Endodermal cell (in vitro differentiated cells): ENCODE data around the gene CYP1A1. TPM values are rescaled to one million over a fixed set of nuclear protein-coding genes. Genes with fewer than 3 reads are reported as not detected.

Experiments
- DNase-seq: peaks from one replicate; pipeline ENCODE4 v3.0.0-alpha.2; 2017
- H3K27ac ChIP-seq: 2 replicates; pipeline ENCODE4 v1.5.1; 2013; ENCODE audit warnings: mild to moderate bottlenecking, low read depth, low read length, moderate library complexity
- H3K27me3 ChIP-seq: 2 replicates; pipeline ENCODE4 v1.6.1; 2013; ENCODE audit warnings: mild to moderate bottlenecking, low read length, moderate library complexity; ENCODE audit not compliant: insufficient read depth, control insufficient read depth, poor library complexity, severe bottlenecking
- H3K36me3 ChIP-seq: 2 replicates; pipeline ENCODE4 v1.7.0; 2013; ENCODE audit warnings: mild to moderate bottlenecking, low read length, moderate library complexity; ENCODE audit not compliant: control insufficient read depth, insufficient read depth
- H3K4me1 ChIP-seq: one replicate; pipeline ENCODE4 v1.7.0; 2013; ENCODE audit warnings: low read length; ENCODE audit not compliant: control insufficient read depth, insufficient read depth
- H3K4me3 ChIP-seq: 2 replicates; pipeline ENCODE4 v1.5.1; 2013; ENCODE audit warnings: mild to moderate bottlenecking, low read length, moderate library complexity
- H3K9ac ChIP-seq: 2 replicates; pipeline ENCODE4 v1.6.1; 2013; ENCODE audit warnings: mild to moderate bottlenecking, low read length, moderate library complexity; ENCODE audit not compliant: poor library complexity, severe bottlenecking; ENCODE audit errors: extremely low read depth
- H3K9me3 ChIP-seq: 2 replicates; pipeline ENCODE4 v1.6.1; 2013; ENCODE audit warnings: mild to moderate bottlenecking, low read length, moderate library complexity; ENCODE audit not compliant: control insufficient read depth
- H3K27ac Mint-ChIP-seq: 2 replicates; pipeline ENCODE4 v1.8.0; 2020; ENCODE audit warnings: mixed read lengths
- H3K27me3 Mint-ChIP-seq: 2 replicates; pipeline ENCODE4 v1.8.0; 2021; ENCODE audit warnings: mild to moderate bottlenecking, mixed read lengths; ENCODE audit not compliant: insufficient read depth
- H3K36me3 Mint-ChIP-seq: 2 replicates; pipeline ENCODE4 v1.8.0; 2020; ENCODE audit warnings: low read depth, mixed read lengths
- H3K4me1 Mint-ChIP-seq: 2 replicates; pipeline ENCODE4 v1.8.0; 2020; ENCODE audit warnings: mixed read lengths
- H3K4me3 Mint-ChIP-seq: 2 replicates; pipeline ENCODE4 v1.8.0; 2020; ENCODE audit warnings: mild to moderate bottlenecking, moderate library complexity, mixed read lengths
- H3K9me3 Mint-ChIP-seq: 2 replicates; pipeline ENCODE4 v1.8.0; 2020; ENCODE audit warnings: mild to moderate bottlenecking, mixed read lengths
- CTCF ChIP-seq: fragments of 200-600 bp; sonication (generic); conservative IDR thresholded peaks from 2 replicates; pipeline ENCODE4 v1.5.0; 2021; ENCODE audit warnings: antibody characterized with exemption, mild to moderate bottlenecking
- WGBS, 2 experiments: methylation state at CpG; one replicate each; pipeline versions ENCODE4 v1.1.5 to v1.1.7; 2013; ENCODE audit warnings: missing lambda C conversion rate in 2 of 2, mixed read lengths in 1 of 2; ENCODE audit not compliant: insufficient coverage in 1 of 2, insufficient read length in 1 of 2; 5-methylcytosine and 5-hydroxymethylcytosine counted together
- total RNA-seq, 2 donors: library from RNA; stranded (reverse); fragmentation: NEBNext Ultra II Directional in 1 of 2; extraction: Animal tissue kit (Norgen Biotek cat#: 25700) in 1 of 2; gene quantifications; 2 replicates in 1 of 2; 3 replicates in 1 of 2; pipeline ENCODE4 v1.2.1, GENCODE V29; 2021

CYP1A1 gene
- total RNA-seq, 2 donors from 2014 or later: not detected

DNA sequence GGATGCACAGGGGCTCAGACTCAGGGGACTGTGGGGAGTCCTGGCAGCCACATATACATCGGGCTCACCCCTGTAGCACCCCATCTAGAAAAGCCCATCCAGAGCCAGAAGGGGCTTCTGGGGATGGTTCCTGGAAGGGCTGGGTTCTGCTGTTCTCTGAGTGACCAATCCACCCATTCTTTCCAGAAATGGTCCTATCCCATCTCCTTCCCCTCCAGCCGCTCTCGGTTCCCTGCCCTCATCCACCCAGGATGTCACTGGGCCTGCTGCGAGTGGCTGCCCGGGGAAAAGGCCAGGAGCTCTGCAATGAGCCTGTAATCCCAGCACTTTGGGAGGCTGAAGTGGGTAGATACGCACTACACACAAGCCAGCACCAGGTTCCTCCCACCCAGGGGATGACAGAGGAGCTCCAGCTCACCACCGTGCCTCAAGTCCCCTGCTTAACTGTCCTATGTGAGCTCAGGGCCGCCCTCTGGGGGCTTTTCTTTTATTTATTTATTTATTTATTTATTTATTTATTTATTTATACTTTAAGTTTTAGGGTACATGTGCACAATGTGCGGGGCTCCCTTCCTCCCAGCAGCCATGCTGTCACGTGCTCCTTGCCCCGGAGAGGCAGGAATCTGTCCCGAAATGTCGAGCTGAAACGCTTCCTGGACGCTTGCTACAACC, 42.9 kb upstream of the CYP1A1 start:
- DNase-seq: no peak
- peaks cover 4% of the 10 kb centered on the region for H3K4me1 ChIP-seq
- no peak overlapping the region for H3K27ac ChIP-seq
- H3K9ac ChIP-seq: no peak overlapping the region
- Mint-ChIP-seq H3K4me1 (peaks cover 16% of the 10 kb centered on the region), H3K27ac (no peak overlapping the region), H3K4me3 (peak overlapping the region; percentile 14), H3K36me3 (no peaks in the 10 kb centered on the region), H3K9me3 (no peaks in the 10 kb centered on the region), H3K27me3 (peaks cover 13% of the 10 kb centered on the region)
- 42 to 59% methylated on average over 8 to 14 of the region's 15 CpGs for WGBS, 2 experiments
- TF ChIP-seq CTCF: no peak
- no peaks in the 10 kb centered on the region for H3K9me3 ChIP-seq
- H3K27me3 ChIP-seq: peaks cover 11% of the 10 kb centered on the region
- no peaks in the 10 kb centered on the region for H3K36me3 ChIP-seq
- H3K4me3 ChIP-seq: no peak overlapping the region

- H3K36me3 ChIP-seq: no peaks in the 10 kb centered on the region
- H3K9me3 Mint-ChIP-seq: no peaks in the 10 kb centered on the region
- H3K27me3 Mint-ChIP-seq: peaks cover 13% of the 10 kb centered on the region
- no peak overlapping the region for H3K4me3 Mint-ChIP-seq
- H3K27ac ChIP-seq: no peak overlapping the region
- H3K27me3 ChIP-seq: peaks cover 11% of the 10 kb centered on the region
- H3K9ac ChIP-seq: no peak overlapping the region
- no peak overlapping the region for H3K27ac Mint-ChIP-seq
- H3K36me3 Mint-ChIP-seq: no peaks in the 10 kb centered on the region
- 86 to 89% methylated on average over 10 to 13 of the region's 14 CpGs for WGBS, 2 experiments
- no peak for TF ChIP-seq CTCF
- H3K9me3 ChIP-seq: no peaks in the 10 kb centered on the region
- H3K4me1 Mint-ChIP-seq: peaks cover 14% of the 10 kb centered on the region
- H3K4me1 ChIP-seq: no peaks in the 10 kb centered on the region
- DNase-seq: no peak
- no peak overlapping the region for H3K4me3 ChIP-seq
Observed at GRCh38 chr15:74767167-74768098, 42.1 kb upstream of the CYP1A1 start.

- no peak overlapping the region for H3K4me3 ChIP-seq
- peaks cover 6% of the 10 kb centered on the region for H3K27me3 Mint-ChIP-seq
- no peak overlapping the region for H3K9ac ChIP-seq
- no peaks in the 10 kb centered on the region for H3K27me3 ChIP-seq
- no peaks in the 10 kb centered on the region for H3K9me3 ChIP-seq
- H3K27ac ChIP-seq: no peak overlapping the region
- H3K9me3 Mint-ChIP-seq: no peaks in the 10 kb centered on the region
- no peak overlapping the region for H3K27ac Mint-ChIP-seq
- peaks cover 15% of the 10 kb centered on the region for H3K4me1 Mint-ChIP-seq
- H3K36me3 ChIP-seq: no peaks in the 10 kb centered on the region
- 89 to 91% methylated on average over 8 to 15 of the region's 15 CpGs for WGBS, 2 experiments
- no peaks in the 10 kb centered on the region for H3K4me1 ChIP-seq
- TF ChIP-seq CTCF: no peak
- no peaks in the 10 kb centered on the region for H3K36me3 Mint-ChIP-seq
- no peak overlapping the region for H3K4me3 Mint-ChIP-seq
- DNase-seq: peak; percentile 50
Observed at GRCh38 chr15:74763416-74763815, 38.1 kb upstream of the CYP1A1 start.
